Upper lobe of right lung (tissue), 1 donor: ENCODE measurements around the gene SLC22A15. TPM values are rescaled to one million over a fixed set of nuclear protein-coding genes. Genes with fewer than 3 reads are reported as not detected.

ENCODE experiments used
- ATAC-seq: fragments of 200-7000 bp; cut with Tn5 transposase; one replicate; pipeline ENCODE4 v1.9.1; 2020; ENCODE audit warnings: mild to moderate bottlenecking, moderate library complexity
- DNase-seq: peaks from one replicate; pipeline ENCODE4 v3.0.0-alpha.2; 2020
- H3K27ac ChIP-seq: fragments of 200-600 bp; one replicate; pipeline ENCODE4 v1.8.0; 2022
- H3K27me3 ChIP-seq: fragments of 200-600 bp; one replicate; pipeline ENCODE4 v1.8.0; 2022; ENCODE audit warnings: mild to moderate bottlenecking
- H3K36me3 ChIP-seq: fragments of 200-600 bp; one replicate; pipeline ENCODE4 v1.8.0; 2022
- H3K4me1 ChIP-seq: fragments of 200-600 bp; one replicate; pipeline ENCODE4 v1.8.0; 2022
- H3K4me3 ChIP-seq: fragments of 200-600 bp; one replicate; pipeline ENCODE4 v1.8.0; 2022; ENCODE audit warnings: mild to moderate bottlenecking
- H3K9me3 ChIP-seq: fragments of 200-600 bp; one replicate; pipeline ENCODE4 v1.8.0; 2022
- intact Hi-C: fragments of 100-400 bp; cut with DNase I; formaldehyde crosslinking; loops from one replicate; pipeline ENCODE4 v1.11.0; 2022
- total RNA-seq: library from RNA; stranded (reverse); fragmentation: NEBNext Ultra II Directional; extraction: Animal tissue kit (Norgen Biotek cat#: 25700); gene quantifications from one replicate; pipeline ENCODE4 v1.2.1, GENCODE V29; 2021
- TF ChIP-seq, protein P1 (sequence below): fragments of 200-600 bp; IDR thresholded peaks from one replicate; pipeline ENCODE4 v1.8.0; 2022; ENCODE audit warnings: antibody characterized with exemption
- donor health status: DM: no; HTN: yes; CAD: no; lungs with severe emphysema.

Gene SLC22A15
- total RNA-seq, 1 donor from 2014 or later, result 25.7 TPM

- Histone ChIP-seq H3K27ac (no peak overlapping the region), H3K9me3 (no peaks in the 10 kb centered on the region), H3K4me1 (no peaks in the 10 kb centered on the region), H3K27me3 (no peaks in the 10 kb centered on the region), H3K36me3 (no peaks in the 10 kb centered on the region), H3K4me3 (no peak overlapping the region)
- DNase-seq (no peak), ATAC-seq (no peak)
- TF ChIP-seq, protein P1, sequence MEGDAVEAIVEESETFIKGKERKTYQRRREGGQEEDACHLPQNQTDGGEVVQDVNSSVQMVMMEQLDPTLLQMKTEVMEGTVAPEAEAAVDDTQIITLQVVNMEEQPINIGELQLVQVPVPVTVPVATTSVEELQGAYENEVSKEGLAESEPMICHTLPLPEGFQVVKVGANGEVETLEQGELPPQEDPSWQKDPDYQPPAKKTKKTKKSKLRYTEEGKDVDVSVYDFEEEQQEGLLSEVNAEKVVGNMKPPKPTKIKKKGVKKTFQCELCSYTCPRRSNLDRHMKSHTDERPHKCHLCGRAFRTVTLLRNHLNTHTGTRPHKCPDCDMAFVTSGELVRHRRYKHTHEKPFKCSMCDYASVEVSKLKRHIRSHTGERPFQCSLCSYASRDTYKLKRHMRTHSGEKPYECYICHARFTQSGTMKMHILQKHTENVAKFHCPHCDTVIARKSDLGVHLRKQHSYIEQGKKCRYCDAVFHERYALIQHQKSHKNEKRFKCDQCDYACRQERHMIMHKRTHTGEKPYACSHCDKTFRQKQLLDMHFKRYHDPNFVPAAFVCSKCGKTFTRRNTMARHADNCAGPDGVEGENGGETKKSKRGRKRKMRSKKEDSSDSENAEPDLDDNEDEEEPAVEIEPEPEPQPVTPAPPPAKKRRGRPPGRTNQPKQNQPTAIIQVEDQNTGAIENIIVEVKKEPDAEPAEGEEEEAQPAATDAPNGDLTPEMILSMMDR, result no peak
- intact Hi-C loops, result no loop called here
These were observed 36.4 kb downstream of the SLC22A15 start for GRCh38 chr1:116012716-116013115.

DNA sequence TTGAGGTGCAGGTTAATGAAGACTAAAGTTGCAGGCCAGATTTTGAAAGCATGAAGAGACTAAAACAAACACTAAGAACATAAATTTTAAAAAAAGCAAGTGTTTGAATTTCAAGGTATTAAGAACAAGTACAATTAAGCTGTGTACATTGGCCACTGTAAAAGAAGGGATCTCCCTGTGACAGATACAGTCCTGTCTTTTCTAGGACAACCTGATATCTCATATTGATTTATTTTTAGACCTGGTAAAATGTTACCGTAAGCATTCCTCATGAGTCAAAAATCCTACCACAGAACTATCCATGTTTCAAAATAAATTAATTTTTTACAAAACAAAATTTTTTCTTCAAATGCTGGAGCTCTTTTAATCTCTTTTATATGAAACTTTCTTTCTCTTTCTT is 39.4 kb downstream of the SLC22A15 start:
- ATAC-seq (no peak), DNase-seq (no peak)
- no peaks in the 10 kb centered on the region for H3K4me1 ChIP-seq
- intact Hi-C loops, result no loop called here
- TF ChIP-seq, protein P1, result no peak
- H3K36me3 ChIP-seq, result no peaks in the 10 kb centered on the region
- no peak overlapping the region for H3K4me3 ChIP-seq
- H3K27ac ChIP-seq, result no peak overlapping the region
- no peaks in the 10 kb centered on the region for H3K9me3 ChIP-seq
- H3K27me3 ChIP-seq, result no peaks in the 10 kb centered on the region

- H3K4me3 ChIP-seq, result no peak overlapping the region
- DNase-seq (no peak), ATAC-seq (no peak)
- H3K27ac ChIP-seq, result no peak overlapping the region
- H3K4me1 ChIP-seq, result no peaks in the 10 kb centered on the region
- intact Hi-C loops, result no loop called here
- no peaks in the 10 kb centered on the region for H3K9me3 ChIP-seq
- peaks cover 14% of the 10 kb centered on the region for H3K36me3 ChIP-seq
- TF ChIP-seq, protein P1, result no peak
- H3K27me3 ChIP-seq, result no peaks in the 10 kb centered on the region
These were observed 41.7 kb downstream of the SLC22A15 start for GRCh38 chr1:116018007-116018406.

DNA sequence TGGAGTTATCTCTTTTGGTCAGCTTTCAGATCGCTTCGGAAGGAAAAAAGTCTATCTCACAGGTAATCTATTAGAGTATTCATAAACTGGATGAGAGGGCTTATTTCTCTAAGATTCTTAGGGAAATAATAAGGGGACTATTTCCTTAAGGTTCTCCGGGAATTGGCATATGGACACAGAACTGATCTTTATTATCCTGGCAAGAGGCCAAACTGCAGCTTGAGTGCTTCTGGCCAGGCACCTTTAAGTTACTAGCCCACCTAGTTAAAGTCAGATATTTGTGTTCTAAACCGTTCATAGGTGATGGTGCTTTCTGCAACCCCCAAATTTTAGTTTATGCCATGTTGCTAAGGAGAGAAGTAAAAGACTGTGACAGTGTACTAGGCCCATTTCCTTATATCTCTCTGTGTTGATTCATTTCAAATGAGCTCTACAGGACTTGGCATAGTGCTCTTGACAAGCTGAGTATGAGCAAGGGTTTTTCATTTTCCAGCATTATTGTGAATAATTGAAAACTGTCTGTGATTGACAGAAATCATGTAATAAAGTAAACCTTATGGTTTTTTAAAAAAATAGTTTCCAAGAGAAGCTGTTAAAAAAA is 43.4 kb downstream of the SLC22A15 start:
- TF ChIP-seq, protein P1, result no peak
- DNase-seq, result no peak
- Histone ChIP-seq H3K9me3 (no peaks in the 10 kb centered on the region), H3K4me3 (no peak overlapping the region), H3K4me1 (no peaks in the 10 kb centered on the region), H3K36me3 (peaks cover 14% of the 10 kb centered on the region), H3K27me3 (no peaks in the 10 kb centered on the region), H3K27ac (no peak overlapping the region)
- no peak for ATAC-seq
- intact Hi-C loops, result no loop called here

DNA sequence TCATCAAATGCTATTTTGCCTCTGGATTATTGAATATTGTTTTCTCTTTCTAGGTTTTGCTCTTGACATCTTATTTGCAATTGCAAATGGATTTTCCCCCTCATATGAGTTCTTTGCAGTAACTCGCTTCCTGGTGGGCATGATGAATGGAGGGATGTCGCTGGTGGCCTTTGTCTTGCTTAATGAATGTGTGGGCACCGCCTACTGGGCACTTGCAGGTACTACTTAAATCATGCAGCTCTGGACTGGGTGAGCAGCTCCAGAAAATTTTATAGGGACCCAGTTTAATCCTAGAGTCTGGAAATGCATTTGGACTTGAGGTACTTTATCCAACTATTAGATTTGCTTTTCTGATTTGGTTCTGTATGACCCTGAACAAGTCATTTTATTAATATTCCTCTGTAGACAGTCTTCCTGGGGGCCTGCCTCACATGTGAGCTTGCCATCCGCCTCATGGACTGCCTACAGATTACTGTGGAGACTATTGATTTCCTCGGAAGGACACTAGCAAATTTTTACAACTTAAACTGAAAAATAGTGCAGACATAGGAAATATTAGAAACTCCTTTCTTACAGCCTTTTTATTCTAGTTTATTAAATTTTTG is 44.5 kb downstream of the SLC22A15 start:
- Histone ChIP-seq H3K27ac (no peak overlapping the region), H3K36me3 (peaks cover 14% of the 10 kb centered on the region), H3K4me3 (no peak overlapping the region), H3K9me3 (no peaks in the 10 kb centered on the region), H3K4me1 (no peaks in the 10 kb centered on the region), H3K27me3 (no peaks in the 10 kb centered on the region)
- DNase-seq, result no peak
- TF ChIP-seq, protein P1, result peak; percentile 65
- ATAC-seq, result peak; percentile 82
- intact Hi-C loops, result no loop called here
